ENCODE data around the gene NCOA4.

- TF ChIP-seq CTCF (IDR thresholded peaks at IDR 0.05) (no peak), POLR2A (IDR thresholded peaks at IDR 0.05) (no peak)
These were observed 10.7 kb downstream of the NCOA4 start for GRCh38 chr10:46019569-46020343.

Data from esophagus squamous epithelium (tissue), 4 donors.